ENCODE data around the gene SLC43A1.

Gene SLC43A1

DNA sequence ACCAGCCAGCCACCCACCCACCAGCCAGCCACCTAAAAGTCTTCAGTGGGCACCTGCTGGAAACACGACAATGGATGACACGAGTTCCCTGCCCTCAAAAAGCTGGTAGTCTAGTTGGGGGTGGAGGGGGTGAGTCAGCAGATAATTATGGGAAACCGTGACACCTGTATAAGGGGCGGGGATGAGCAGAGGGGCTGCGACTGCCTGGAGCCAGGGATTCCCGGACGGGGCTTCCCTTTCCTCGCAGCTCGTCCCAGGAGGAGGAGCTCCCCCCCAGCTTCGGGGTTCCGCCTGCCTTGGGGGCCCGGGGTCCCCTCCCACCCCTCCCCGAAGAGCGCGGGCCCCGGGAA is 57.5 kb downstream of the SLC43A1 start:
- Histone ChIP-seq H3K36me3 (ENCODE audit: control insufficient read depth, low read length) (no peaks in the 10 kb centered on the region), H3K27ac (ENCODE audit: low read depth, low read length) (no peak overlapping the region), H3K4me2 (ENCODE audit: low read length) (no peak overlapping the region; the same call in 1 of the 2 replicates), H3F3A (ENCODE audit: control insufficient read depth, insufficient read depth) (no peaks in the 10 kb centered on the region), H3K79me2 (ENCODE audit: control insufficient read depth, low read length) (no peaks in the 10 kb centered on the region), H4K20me1 (ENCODE audit: control insufficient read depth, insufficient read depth, low read depth, low read length) (no peaks in the 10 kb centered on the region), H3K4me3 (ENCODE audit: low read length) (no peak overlapping the region), H3K9me3 (ENCODE audit: control insufficient read depth, insufficient read depth, low read length) (no peaks in the 10 kb centered on the region), H3K27me3 (ENCODE audit: control insufficient read depth, low read length) (peaks cover 58% of the 10 kb centered on the region), H3K4me1 (ENCODE audit: control insufficient read depth, low read length) (peaks cover 25% of the 10 kb centered on the region), H3K9me2 (replicated peaks; ENCODE audit: control insufficient read depth, low read length) (no peaks in the 10 kb centered on the region)
- no peak for TF ChIP-seq EZH2phosphoT487 (IDR thresholded peaks at IDR 0.05; ENCODE audit: borderline replicate concordance, low read length)
- TF ChIP-seq, protein P1, sequence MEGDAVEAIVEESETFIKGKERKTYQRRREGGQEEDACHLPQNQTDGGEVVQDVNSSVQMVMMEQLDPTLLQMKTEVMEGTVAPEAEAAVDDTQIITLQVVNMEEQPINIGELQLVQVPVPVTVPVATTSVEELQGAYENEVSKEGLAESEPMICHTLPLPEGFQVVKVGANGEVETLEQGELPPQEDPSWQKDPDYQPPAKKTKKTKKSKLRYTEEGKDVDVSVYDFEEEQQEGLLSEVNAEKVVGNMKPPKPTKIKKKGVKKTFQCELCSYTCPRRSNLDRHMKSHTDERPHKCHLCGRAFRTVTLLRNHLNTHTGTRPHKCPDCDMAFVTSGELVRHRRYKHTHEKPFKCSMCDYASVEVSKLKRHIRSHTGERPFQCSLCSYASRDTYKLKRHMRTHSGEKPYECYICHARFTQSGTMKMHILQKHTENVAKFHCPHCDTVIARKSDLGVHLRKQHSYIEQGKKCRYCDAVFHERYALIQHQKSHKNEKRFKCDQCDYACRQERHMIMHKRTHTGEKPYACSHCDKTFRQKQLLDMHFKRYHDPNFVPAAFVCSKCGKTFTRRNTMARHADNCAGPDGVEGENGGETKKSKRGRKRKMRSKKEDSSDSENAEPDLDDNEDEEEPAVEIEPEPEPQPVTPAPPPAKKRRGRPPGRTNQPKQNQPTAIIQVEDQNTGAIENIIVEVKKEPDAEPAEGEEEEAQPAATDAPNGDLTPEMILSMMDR (IDR thresholded peaks at IDR 0.05; ENCODE audit: low read depth, low read length, poor library complexity, severe bottlenecking): no peak

- TF ChIP-seq EZH2phosphoT487 (IDR thresholded peaks at IDR 0.05; ENCODE audit: borderline replicate concordance, low read length): no peak
- TF ChIP-seq, protein P1 (IDR thresholded peaks at IDR 0.05; ENCODE audit: low read depth, low read length, poor library complexity, severe bottlenecking): peak; percentile 34
- Histone ChIP-seq H3K9me3 (ENCODE audit: control insufficient read depth, insufficient read depth, low read length) (no peaks in the 10 kb centered on the region), H3K36me3 (ENCODE audit: control insufficient read depth, low read length) (no peaks in the 10 kb centered on the region), H3K4me2 (ENCODE audit: low read length) (no peak overlapping the region), H3K4me1 (ENCODE audit: control insufficient read depth, low read length) (peaks cover 25% of the 10 kb centered on the region), H3K27me3 (ENCODE audit: control insufficient read depth, low read length) (peaks cover 58% of the 10 kb centered on the region), H3K79me2 (ENCODE audit: control insufficient read depth, low read length) (no peaks in the 10 kb centered on the region), H4K20me1 (ENCODE audit: control insufficient read depth, insufficient read depth, low read depth, low read length) (no peaks in the 10 kb centered on the region), H3K27ac (ENCODE audit: low read depth, low read length) (no peak overlapping the region), H3F3A (ENCODE audit: control insufficient read depth, insufficient read depth) (no peaks in the 10 kb centered on the region), H3K9me2 (replicated peaks; ENCODE audit: control insufficient read depth, low read length) (no peaks in the 10 kb centered on the region), H3K4me3 (ENCODE audit: low read length) (no peak overlapping the region)
Observed at GRCh38 chr11:57457643-57458023, 57.9 kb downstream of the SLC43A1 start.

DNA sequence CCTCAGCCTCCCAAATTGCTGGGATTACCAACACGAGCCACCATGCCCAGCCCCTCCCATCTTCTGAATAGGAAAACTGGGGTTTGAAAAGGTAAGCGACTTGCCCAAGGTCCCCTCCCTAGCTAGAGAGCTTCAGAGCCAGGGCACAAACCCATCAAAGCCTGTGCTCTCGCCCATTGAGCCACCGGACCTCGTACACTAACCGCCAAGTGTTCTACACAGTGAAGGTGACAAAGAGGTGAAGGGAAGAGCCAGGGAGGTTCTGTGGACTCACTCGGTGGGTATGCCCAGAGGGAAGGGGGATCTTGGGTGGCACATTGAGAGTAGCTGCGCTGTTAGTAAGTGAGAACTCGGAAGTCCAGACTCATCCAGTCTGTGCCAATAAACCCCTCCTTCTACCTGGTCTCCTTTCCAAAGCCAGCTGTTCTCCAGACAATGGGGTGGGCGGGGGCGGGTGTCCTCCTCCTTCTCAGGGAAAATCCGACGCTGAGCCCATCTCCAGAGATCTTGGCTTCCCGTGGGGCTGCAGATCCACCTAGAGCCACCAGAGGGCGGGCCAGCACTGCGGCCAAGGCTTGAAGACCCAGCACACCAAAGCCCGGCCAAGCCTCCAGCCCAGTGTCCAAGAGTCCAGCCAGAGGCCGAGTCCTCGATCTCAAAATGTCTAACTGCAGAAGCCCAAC is 58.4 kb downstream of the SLC43A1 start:
- no peak overlapping the region for H3K4me2 ChIP-seq (ENCODE audit: low read length)
- H4K20me1 ChIP-seq (ENCODE audit: control insufficient read depth, insufficient read depth, low read depth, low read length): no peaks in the 10 kb centered on the region
- no peaks in the 10 kb centered on the region for H3K9me2 ChIP-seq (replicated peaks; ENCODE audit: control insufficient read depth, low read length)
- TF ChIP-seq EZH2phosphoT487 (IDR thresholded peaks at IDR 0.05; ENCODE audit: borderline replicate concordance, low read length): no peak
- TF ChIP-seq, protein P1 (IDR thresholded peaks at IDR 0.05; ENCODE audit: low read depth, low read length, poor library complexity, severe bottlenecking): peak; percentile 92
- no peaks in the 10 kb centered on the region for H3K9me3 ChIP-seq (ENCODE audit: control insufficient read depth, insufficient read depth, low read length)
- no peaks in the 10 kb centered on the region for H3F3A ChIP-seq (ENCODE audit: control insufficient read depth, insufficient read depth)
- H3K27me3 ChIP-seq (ENCODE audit: control insufficient read depth, low read length): peaks cover 60% of the 10 kb centered on the region
- H3K4me3 ChIP-seq (ENCODE audit: low read length): no peak overlapping the region
- H3K79me2 ChIP-seq (ENCODE audit: control insufficient read depth, low read length): no peaks in the 10 kb centered on the region
- no peak overlapping the region for H3K27ac ChIP-seq (ENCODE audit: low read depth, low read length)
- H3K36me3 ChIP-seq (ENCODE audit: control insufficient read depth, low read length): no peaks in the 10 kb centered on the region
- H3K4me1 ChIP-seq (ENCODE audit: control insufficient read depth, low read length): peaks cover 25% of the 10 kb centered on the region
